HEK293 (cell line): Measurements from ENCODE around the gene KIAA0825.

Source experiments
- REST ChIP-seq: fragments of 450-650 bp; formaldehyde crosslinking; IDR thresholded peaks from 2 replicates; pipeline ENCODE4 v1.5.1; 2016; ENCODE audit warnings: missing biosample characterization, missing genetic modification characterization
- ZNF248 ChIP-seq: fragments of 450-650 bp; formaldehyde crosslinking; IDR thresholded peaks from 2 replicates; pipeline ENCODE4 v1.5.1; 2017; ENCODE audit warnings: missing biosample characterization, missing genetic modification characterization
- ZNF626 ChIP-seq: fragments of 450-650 bp; sonication (Bioruptor Pico); formaldehyde crosslinking; IDR thresholded peaks from 2 replicates; pipeline ENCODE4 v1.5.1; 2018; ENCODE audit warnings: missing biosample characterization, missing genetic modification characterization, inconsistent platforms
- ZNF645 ChIP-seq: fragments of 450-650 bp; formaldehyde crosslinking; IDR thresholded peaks from 2 replicates; pipeline ENCODE4; 2016; ENCODE audit warnings: missing biosample characterization, missing genetic modification characterization
- TF ChIP-seq, protein P1 (sequence below): fragments of 450-650 bp; formaldehyde crosslinking; IDR thresholded peaks from 2 replicates; pipeline ENCODE4 v1.5.1; 2016; ENCODE audit warnings: missing biosample characterization, missing genetic modification characterization

GRCh38 chr5:94505327-94506068 is 112.9 kb downstream of the KIAA0825 start:
- TF ChIP-seq, protein P1, sequence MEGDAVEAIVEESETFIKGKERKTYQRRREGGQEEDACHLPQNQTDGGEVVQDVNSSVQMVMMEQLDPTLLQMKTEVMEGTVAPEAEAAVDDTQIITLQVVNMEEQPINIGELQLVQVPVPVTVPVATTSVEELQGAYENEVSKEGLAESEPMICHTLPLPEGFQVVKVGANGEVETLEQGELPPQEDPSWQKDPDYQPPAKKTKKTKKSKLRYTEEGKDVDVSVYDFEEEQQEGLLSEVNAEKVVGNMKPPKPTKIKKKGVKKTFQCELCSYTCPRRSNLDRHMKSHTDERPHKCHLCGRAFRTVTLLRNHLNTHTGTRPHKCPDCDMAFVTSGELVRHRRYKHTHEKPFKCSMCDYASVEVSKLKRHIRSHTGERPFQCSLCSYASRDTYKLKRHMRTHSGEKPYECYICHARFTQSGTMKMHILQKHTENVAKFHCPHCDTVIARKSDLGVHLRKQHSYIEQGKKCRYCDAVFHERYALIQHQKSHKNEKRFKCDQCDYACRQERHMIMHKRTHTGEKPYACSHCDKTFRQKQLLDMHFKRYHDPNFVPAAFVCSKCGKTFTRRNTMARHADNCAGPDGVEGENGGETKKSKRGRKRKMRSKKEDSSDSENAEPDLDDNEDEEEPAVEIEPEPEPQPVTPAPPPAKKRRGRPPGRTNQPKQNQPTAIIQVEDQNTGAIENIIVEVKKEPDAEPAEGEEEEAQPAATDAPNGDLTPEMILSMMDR (tag by site-specific recombination) = no peak
- TF ChIP-seq REST (tag by site-specific recombination) (no peak), ZNF645 (tag by site-specific recombination) (no peak), ZNF626 (tag by site-specific recombination) (no peak), ZNF248 (tag by site-specific recombination) (no peak)
